Type B pancreatic cell (in vitro differentiated cells): ENCODE data around the gene PRR13. TPM values are rescaled to one million over a fixed set of nuclear protein-coding genes. Genes with fewer than 3 reads are reported as not detected.

Experiments used
- DNase-seq: peaks from one replicate; pipeline ENCODE4 v3.0.0; 2021; ENCODE audit warnings: mixed read lengths; ENCODE audit not compliant: unreplicated experiment; ENCODE audit errors: extremely low spot score
- H3K27ac Mint-ChIP-seq: 2 replicates; pipeline ENCODE4 v1.8.0; 2021; ENCODE audit warnings: mild to moderate bottlenecking, mixed read lengths
- H3K27me3 Mint-ChIP-seq: 2 replicates; pipeline ENCODE4 v1.8.0; 2021; ENCODE audit warnings: mixed read lengths
- H3K36me3 Mint-ChIP-seq: 2 replicates; pipeline ENCODE4 v1.8.0; 2021; ENCODE audit warnings: mixed read lengths
- H3K4me1 Mint-ChIP-seq: one replicate; pipeline ENCODE4 v1.8.0; 2021; ENCODE audit warnings: mixed read lengths; ENCODE audit not compliant: unreplicated experiment
- H3K4me3 Mint-ChIP-seq: 2 replicates; pipeline ENCODE4 v1.8.0; 2021; ENCODE audit warnings: mild to moderate bottlenecking, mixed read lengths
- H3K9me3 Mint-ChIP-seq: 2 replicates; pipeline ENCODE4 v1.8.0; 2021; ENCODE audit warnings: mixed read lengths
- total RNA-seq: library from RNA; stranded (reverse); gene quantifications from 2 replicates; pipeline ENCODE4 v1.2.1, GENCODE V29; 2021; ENCODE audit warnings: low replicate concordance
- TF ChIP-seq, protein P1 (sequence below): fragments of 200-600 bp; sonication (generic); conservative IDR thresholded peaks from 2 replicates; pipeline ENCODE4 v1.5.0; 2021; ENCODE audit warnings: antibody characterized with exemption, mild to moderate bottlenecking

PRR13 gene
- total RNA-seq, 1 donor from 2014 or later: 88.1 TPM

DNA sequence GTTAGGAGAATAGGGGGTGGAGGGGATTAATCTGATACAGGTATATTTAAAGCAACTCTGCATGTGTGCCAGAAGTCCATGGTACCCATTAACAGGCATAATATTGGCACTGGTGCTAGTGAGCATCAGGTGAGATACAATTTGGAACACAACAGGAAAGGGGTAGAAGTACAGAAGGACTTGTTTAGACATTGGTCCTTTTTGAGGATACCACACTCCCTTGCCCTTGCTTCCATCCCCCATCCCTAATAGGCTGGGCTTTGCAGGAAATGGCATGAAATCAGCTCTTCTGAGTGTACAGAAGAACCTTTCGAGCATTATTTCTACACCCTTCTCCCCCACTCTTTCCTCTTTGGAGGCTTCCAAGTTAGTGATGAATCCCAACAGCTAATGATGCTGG, 26.7 kb downstream of the PRR13 start:
- H3K27me3 Mint-ChIP-seq: no peaks in the 10 kb centered on the region
- no peak overlapping the region for H3K4me3 Mint-ChIP-seq
- TF ChIP-seq, protein P1, sequence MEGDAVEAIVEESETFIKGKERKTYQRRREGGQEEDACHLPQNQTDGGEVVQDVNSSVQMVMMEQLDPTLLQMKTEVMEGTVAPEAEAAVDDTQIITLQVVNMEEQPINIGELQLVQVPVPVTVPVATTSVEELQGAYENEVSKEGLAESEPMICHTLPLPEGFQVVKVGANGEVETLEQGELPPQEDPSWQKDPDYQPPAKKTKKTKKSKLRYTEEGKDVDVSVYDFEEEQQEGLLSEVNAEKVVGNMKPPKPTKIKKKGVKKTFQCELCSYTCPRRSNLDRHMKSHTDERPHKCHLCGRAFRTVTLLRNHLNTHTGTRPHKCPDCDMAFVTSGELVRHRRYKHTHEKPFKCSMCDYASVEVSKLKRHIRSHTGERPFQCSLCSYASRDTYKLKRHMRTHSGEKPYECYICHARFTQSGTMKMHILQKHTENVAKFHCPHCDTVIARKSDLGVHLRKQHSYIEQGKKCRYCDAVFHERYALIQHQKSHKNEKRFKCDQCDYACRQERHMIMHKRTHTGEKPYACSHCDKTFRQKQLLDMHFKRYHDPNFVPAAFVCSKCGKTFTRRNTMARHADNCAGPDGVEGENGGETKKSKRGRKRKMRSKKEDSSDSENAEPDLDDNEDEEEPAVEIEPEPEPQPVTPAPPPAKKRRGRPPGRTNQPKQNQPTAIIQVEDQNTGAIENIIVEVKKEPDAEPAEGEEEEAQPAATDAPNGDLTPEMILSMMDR: no peak
- peaks cover 12% of the 10 kb centered on the region for H3K4me1 Mint-ChIP-seq
- no peak overlapping the region for H3K27ac Mint-ChIP-seq
- no peaks in the 10 kb centered on the region for H3K9me3 Mint-ChIP-seq
- H3K36me3 Mint-ChIP-seq: peaks cover 51% of the 10 kb centered on the region
- DNase-seq: no peak

DNA sequence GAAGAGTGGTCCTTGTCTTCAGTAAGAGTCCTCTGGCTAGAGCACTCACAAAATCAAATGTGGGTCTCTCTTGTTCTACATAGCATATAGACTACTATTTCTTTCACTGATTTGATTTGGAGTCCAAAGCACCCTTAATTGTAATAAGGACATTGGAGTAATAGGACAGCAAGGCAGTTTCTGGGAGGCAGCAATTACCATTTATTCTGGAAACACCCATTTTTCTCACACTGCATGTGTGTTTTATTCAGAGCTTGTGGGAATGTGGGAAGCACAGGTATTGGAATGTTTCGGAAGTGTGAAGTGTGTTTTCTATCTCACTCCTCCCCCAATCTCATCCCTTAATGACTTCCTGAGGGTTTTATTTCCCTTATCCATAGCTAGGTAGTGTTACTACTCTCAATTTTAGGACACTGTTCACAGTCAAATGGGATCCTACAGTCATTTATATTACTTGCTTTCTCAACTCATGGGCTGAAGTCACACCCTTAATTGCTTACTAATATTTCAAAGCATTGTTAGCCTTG, 30.6 kb downstream of the PRR13 start:
- H3K36me3 Mint-ChIP-seq: peaks cover 58% of the 10 kb centered on the region

DNA sequence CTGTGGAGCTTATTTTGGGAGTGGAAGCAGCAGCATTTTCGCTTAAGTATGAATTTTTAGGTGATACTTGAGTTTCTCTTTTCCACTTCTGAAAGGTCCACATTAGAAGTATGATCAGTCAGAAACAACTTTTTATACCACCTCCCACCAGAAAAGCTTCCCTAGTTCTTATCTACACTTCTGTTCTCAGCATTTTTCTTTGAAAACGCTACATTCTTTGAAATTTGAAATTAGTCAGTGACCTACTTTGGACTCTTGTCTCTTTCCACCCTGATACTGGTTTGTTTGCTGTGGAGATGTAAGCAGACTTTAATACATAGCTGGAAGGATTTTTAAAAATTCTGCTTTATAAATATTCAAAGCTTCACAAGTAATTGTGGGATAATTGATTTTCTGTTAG, 32.5 kb downstream of the PRR13 start:
- Mint-ChIP-seq H3K27ac (peak overlapping the region; percentile 17), H3K4me1 (peaks cover 13% of the 10 kb centered on the region), H3K4me3 (no peak overlapping the region), H3K36me3 (peaks cover 45% of the 10 kb centered on the region), H3K9me3 (no peaks in the 10 kb centered on the region), H3K27me3 (no peaks in the 10 kb centered on the region)
- TF ChIP-seq, protein P1: no peak
- DNase-seq: no peak

More for the DNA sequence above, 30.6 kb downstream of the PRR13 start:
- no peak overlapping the region for H3K27ac Mint-ChIP-seq
- H3K4me1 Mint-ChIP-seq: peaks cover 13% of the 10 kb centered on the region
- H3K4me3 Mint-ChIP-seq: no peak overlapping the region
- TF ChIP-seq, protein P1: no peak
- DNase-seq: no peak
- no peaks in the 10 kb centered on the region for H3K27me3 Mint-ChIP-seq
- H3K9me3 Mint-ChIP-seq: no peaks in the 10 kb centered on the region

DNA sequence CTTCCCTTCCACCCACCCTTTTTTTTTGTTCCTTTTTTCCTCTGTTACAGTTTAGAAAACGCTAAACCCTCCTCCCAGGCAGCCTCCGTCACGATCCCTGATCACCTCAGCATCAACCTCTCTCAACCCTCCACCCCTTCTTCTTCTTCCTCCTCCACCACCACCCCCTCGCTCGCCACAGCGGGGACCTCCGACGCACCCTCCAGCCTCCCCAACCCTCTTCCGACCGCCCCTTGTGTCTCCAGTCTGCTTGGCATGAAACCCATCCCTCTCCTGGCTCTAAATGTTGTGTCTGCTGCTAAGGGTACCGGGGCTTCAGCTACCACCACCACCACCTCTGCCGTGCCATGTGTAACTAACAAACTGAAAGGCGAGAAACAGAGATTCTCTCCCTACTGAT, 33.3 kb downstream of the PRR13 start:
- TF ChIP-seq, protein P1: no peak
- peak overlapping the region; percentile 28 for H3K27ac Mint-ChIP-seq
- H3K27me3 Mint-ChIP-seq: no peaks in the 10 kb centered on the region
- DNase-seq: no peak
- peaks cover 13% of the 10 kb centered on the region for H3K4me1 Mint-ChIP-seq
- no peak overlapping the region for H3K4me3 Mint-ChIP-seq
- H3K36me3 Mint-ChIP-seq: peaks cover 45% of the 10 kb centered on the region
- no peaks in the 10 kb centered on the region for H3K9me3 Mint-ChIP-seq

DNA sequence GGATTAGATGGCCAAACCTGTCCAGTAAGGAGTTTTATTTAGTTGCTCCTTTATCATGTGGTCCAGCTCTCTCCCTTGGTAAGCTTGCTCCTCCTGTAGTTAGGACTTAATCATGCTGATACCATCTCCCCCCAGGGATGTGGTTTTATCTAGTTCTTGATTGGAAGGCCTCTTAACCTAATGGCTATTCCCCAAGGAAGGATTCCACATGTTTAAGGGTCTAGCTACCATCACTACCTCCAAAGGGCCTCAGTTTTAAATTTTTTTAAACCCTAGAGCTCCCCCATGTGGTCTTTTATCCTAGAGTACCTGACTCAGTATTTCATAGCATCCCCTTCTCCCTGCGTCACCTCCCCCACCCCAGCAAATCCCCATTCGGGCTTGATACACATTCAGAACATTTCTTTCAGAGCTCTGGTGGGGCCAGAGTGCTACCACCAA, 35.3 kb downstream of the PRR13 start:
- TF ChIP-seq, protein P1: peak; percentile 59
- Mint-ChIP-seq H3K27me3 (no peaks in the 10 kb centered on the region), H3K27ac (peak overlapping the region; percentile 51), H3K4me1 (peaks cover 8% of the 10 kb centered on the region), H3K4me3 (no peak overlapping the region), H3K36me3 (peaks cover 36% of the 10 kb centered on the region), H3K9me3 (no peaks in the 10 kb centered on the region)
- DNase-seq: no peak

DNA sequence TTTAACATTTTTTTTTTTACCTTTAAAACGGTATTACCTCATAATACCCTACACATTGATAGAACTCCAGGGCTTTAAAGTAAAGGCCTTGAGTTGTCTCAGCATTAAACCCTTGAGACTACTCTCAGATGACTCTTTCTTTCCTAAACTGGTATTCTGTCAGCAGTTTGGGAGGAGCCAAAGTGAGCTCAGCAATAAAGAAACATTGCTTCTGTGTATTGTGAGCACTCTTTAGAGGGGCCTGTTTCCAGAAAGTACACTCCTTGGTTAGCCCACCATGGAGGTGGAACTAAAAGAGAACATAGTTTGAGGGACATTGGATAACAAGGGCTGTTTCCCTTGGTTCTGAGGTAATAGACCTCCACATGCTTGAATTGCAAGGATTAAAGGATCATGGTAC, 37.3 kb downstream of the PRR13 start:
- Mint-ChIP-seq H3K36me3 (peaks cover 39% of the 10 kb centered on the region), H3K4me1 (peaks cover 18% of the 10 kb centered on the region), H3K9me3 (no peaks in the 10 kb centered on the region), H3K27me3 (no peaks in the 10 kb centered on the region), H3K4me3 (no peak overlapping the region), H3K27ac (no peak overlapping the region)
- TF ChIP-seq, protein P1: no peak
- no peak for DNase-seq
